ENCODE data around the gene ANAPC2.

The ANAPC2 gene

GRCh38 chr9:137148661-137149060, 39.7 kb downstream of the ANAPC2 start:
- CTCF ChIA-PET: interaction anchor here (1.0 to 1.5 kb wide), 2 partner anchors 8 to 56 kb away, joined by 3 read pairs; partner anchors contain the start of genes NDOR1 and TMEM203
- DNase-seq (ENCODE audit: extremely low spot score): no peak
- POLR2A ChIA-PET: interaction anchor here (0.7 kb wide), 1 partner anchor 92 kb away, joined by 3 read pairs; no protein-coding TSS in a partner anchor
- TF ChIP-seq CTCF (IDR thresholded peaks at IDR 0.05; ENCODE audit: control extremely low read depth, extremely low read depth, low read depth, missing control alignments): no peak

GRCh38 chr9:137148242-137148641, 40.1 kb downstream of the ANAPC2 start:
- ChIA-PET CTCF (interaction anchor here (1.5 kb wide), 1 partner anchor 57 kb away, joined by 3 read pairs; the partner anchor contains the start of genes NDOR1 and TMEM203), POLR2A (no interaction called here)
- no peak for TF ChIP-seq CTCF (IDR thresholded peaks at IDR 0.05; ENCODE audit: control extremely low read depth, extremely low read depth, low read depth, missing control alignments)
- no peak for DNase-seq (ENCODE audit: extremely low spot score)

- no peak for TF ChIP-seq CTCF (IDR thresholded peaks at IDR 0.05; ENCODE audit: control extremely low read depth, extremely low read depth, low read depth, missing control alignments)
- no peak for DNase-seq (ENCODE audit: extremely low spot score)
- POLR2A ChIA-PET: no interaction called here
- CTCF ChIA-PET: no interaction called here
Measured at GRCh38 chr9:137147793-137148160, 40.6 kb downstream of the ANAPC2 start.

GRCh38 chr9:137147091-137147792, 41.1 kb downstream of the ANAPC2 start:
- TF ChIP-seq CTCF (IDR thresholded peaks at IDR 0.05; ENCODE audit: control extremely low read depth, extremely low read depth, low read depth, missing control alignments): no peak
- no peak for DNase-seq (ENCODE audit: extremely low spot score)
- CTCF ChIA-PET: no interaction called here
- POLR2A ChIA-PET: interaction anchor here (1.0 kb wide), 1 partner anchor 54 kb away, joined by 3 read pairs; no protein-coding TSS in a partner anchor

GRCh38 chr9:137146527-137146918, 41.8 kb downstream of the ANAPC2 start:
- ChIA-PET CTCF (interaction anchor here (0.7 kb wide), 1 partner anchor 11 kb away, joined by 3 read pairs; no protein-coding TSS in a partner anchor), POLR2A (interaction anchor here (1.0 kb wide), 1 partner anchor 54 kb away, joined by 3 read pairs; no protein-coding TSS in a partner anchor)
- DNase-seq (ENCODE audit: extremely low spot score): no peak
- TF ChIP-seq CTCF (IDR thresholded peaks at IDR 0.05; ENCODE audit: control extremely low read depth, extremely low read depth, low read depth, missing control alignments): no peak

- CTCF ChIA-PET: interaction anchor here (0.7 kb wide), 1 partner anchor 11 kb away, joined by 3 read pairs; no protein-coding TSS in a partner anchor
- no peak for TF ChIP-seq CTCF (IDR thresholded peaks at IDR 0.05; ENCODE audit: control extremely low read depth, extremely low read depth, low read depth, missing control alignments)
- POLR2A ChIA-PET: interaction anchor here (1.0 kb wide), 1 partner anchor 55 kb away, joined by 3 read pairs; no protein-coding TSS in a partner anchor
- no peak for DNase-seq (ENCODE audit: extremely low spot score)
Measured at GRCh38 chr9:137145731-137146526, 42.4 kb downstream of the ANAPC2 start.

All from GM10248 (cell line).